Measurements from ENCODE around the gene CAPG.
"Not testable (repeated sequence)": the region's sequence is repeated elsewhere in the genome, so short reads cannot be mapped to it uniquely, and the experiment has no call there.

CAPG gene

GRCh38 chr2:85439569-85439968 is 29.4 kb upstream of the CAPG start:
- H3K4me3 ChIP-seq (ENCODE audit: low read length); DNase-seq (ENCODE audit: low read depth, low spot score): not testable (repeated sequence)

- no peak for DNase-seq (ENCODE audit: low read depth, low spot score)
Measured at GRCh38 chr2:85439025-85439472, 28.9 kb upstream of the CAPG start.

GRCh38 chr2:85438201-85439024 is 28.2 kb upstream of the CAPG start:
- H3K4me3 ChIP-seq (ENCODE audit: low read length): no peak overlapping the region
- DNase-seq (ENCODE audit: low read depth, low spot score): no peak

More at GRCh38 chr2:85439025-85439472, 28.9 kb upstream of the CAPG start:
- H3K4me3 ChIP-seq (ENCODE audit: low read length): no peak overlapping the region

GRCh38 chr2:85437488-85438200 is 27.5 kb upstream of the CAPG start:
- DNase-seq (ENCODE audit: low read depth, low spot score): no peak
- no peak overlapping the region for H3K4me3 ChIP-seq (ENCODE audit: low read length)

- H3K4me3 ChIP-seq (ENCODE audit: low read length): no peak overlapping the region
- DNase-seq (ENCODE audit: low read depth, low spot score): no peak
Measured at GRCh38 chr2:85436836-85437487, 26.8 kb upstream of the CAPG start.

- DNase-seq (ENCODE audit: low read depth, low spot score): no peak
- H3K4me3 ChIP-seq (ENCODE audit: low read length): no peak overlapping the region
Measured at GRCh38 chr2:85435981-85436835, 26.0 kb upstream of the CAPG start.

- H3K4me3 ChIP-seq (ENCODE audit: low read length): no peak overlapping the region
- DNase-seq (ENCODE audit: low read depth, low spot score): no peak
Measured at GRCh38 chr2:85435220-85435958, 25.2 kb upstream of the CAPG start.

GRCh38 chr2:85434696-85435095 is 24.5 kb upstream of the CAPG start:
- no peak overlapping the region for H3K4me3 ChIP-seq (ENCODE audit: low read length)
- DNase-seq (ENCODE audit: low read depth, low spot score): no peak

- no peak for DNase-seq (ENCODE audit: low read depth, low spot score)
- H3K4me3 ChIP-seq (ENCODE audit: low read length): no peak overlapping the region
Measured at GRCh38 chr2:85433511-85434089, 23.4 kb upstream of the CAPG start.

- DNase-seq (ENCODE audit: low read depth, low spot score): no peak
- H3K4me3 ChIP-seq (ENCODE audit: low read length): no peak overlapping the region
Measured at GRCh38 chr2:85431570-85432205, 21.5 kb upstream of the CAPG start.

- H3K4me3 ChIP-seq (ENCODE audit: low read length): no peak overlapping the region
- no peak for DNase-seq (ENCODE audit: low read depth, low spot score)
Measured at GRCh38 chr2:85430752-85431569, 20.8 kb upstream of the CAPG start.

- DNase-seq (ENCODE audit: low read depth, low spot score): no peak
- no peak overlapping the region for H3K4me3 ChIP-seq (ENCODE audit: low read length)
Measured at GRCh38 chr2:85429924-85430289, 19.7 kb upstream of the CAPG start.

GRCh38 chr2:85429213-85429923 is 19.2 kb upstream of the CAPG start:
- no peak overlapping the region for H3K4me3 ChIP-seq (ENCODE audit: low read length)
- DNase-seq (ENCODE audit: low read depth, low spot score): no peak

- H3K4me3 ChIP-seq (ENCODE audit: low read length): no peak overlapping the region
- no peak for DNase-seq (ENCODE audit: low read depth, low spot score)
Measured at GRCh38 chr2:85428343-85428881, 18.2 kb upstream of the CAPG start.

- DNase-seq (ENCODE audit: low read depth, low spot score): no peak
- no peak overlapping the region for H3K4me3 ChIP-seq (ENCODE audit: low read length)
Measured at GRCh38 chr2:85427300-85427835, 17.2 kb upstream of the CAPG start.

GRCh38 chr2:85425588-85425987 is 15.4 kb upstream of the CAPG start:
- H3K4me3 ChIP-seq (ENCODE audit: low read length): no peak overlapping the region
- no peak for DNase-seq (ENCODE audit: low read depth, low spot score)
